Measurements from ENCODE around the gene PEMT.

- TF ChIP-seq, protein P1, sequence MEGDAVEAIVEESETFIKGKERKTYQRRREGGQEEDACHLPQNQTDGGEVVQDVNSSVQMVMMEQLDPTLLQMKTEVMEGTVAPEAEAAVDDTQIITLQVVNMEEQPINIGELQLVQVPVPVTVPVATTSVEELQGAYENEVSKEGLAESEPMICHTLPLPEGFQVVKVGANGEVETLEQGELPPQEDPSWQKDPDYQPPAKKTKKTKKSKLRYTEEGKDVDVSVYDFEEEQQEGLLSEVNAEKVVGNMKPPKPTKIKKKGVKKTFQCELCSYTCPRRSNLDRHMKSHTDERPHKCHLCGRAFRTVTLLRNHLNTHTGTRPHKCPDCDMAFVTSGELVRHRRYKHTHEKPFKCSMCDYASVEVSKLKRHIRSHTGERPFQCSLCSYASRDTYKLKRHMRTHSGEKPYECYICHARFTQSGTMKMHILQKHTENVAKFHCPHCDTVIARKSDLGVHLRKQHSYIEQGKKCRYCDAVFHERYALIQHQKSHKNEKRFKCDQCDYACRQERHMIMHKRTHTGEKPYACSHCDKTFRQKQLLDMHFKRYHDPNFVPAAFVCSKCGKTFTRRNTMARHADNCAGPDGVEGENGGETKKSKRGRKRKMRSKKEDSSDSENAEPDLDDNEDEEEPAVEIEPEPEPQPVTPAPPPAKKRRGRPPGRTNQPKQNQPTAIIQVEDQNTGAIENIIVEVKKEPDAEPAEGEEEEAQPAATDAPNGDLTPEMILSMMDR (IDR thresholded peaks at IDR 0.05) = no peak
- no peak for TF ChIP-seq POLR2A (IDR thresholded peaks at IDR 0.05)
Measured at GRCh38 chr17:17603178-17603894, 11.8 kb upstream of the PEMT start.
